Tibial nerve (tissue), 4 donors: ENCODE data around the gene FBXO42. TPM values are rescaled to one million over a fixed set of nuclear protein-coding genes. Genes with fewer than 3 reads are reported as not detected.
A peak's percentile ranks its signal among the peaks of the same experiment; 100 is the strongest.
"Not testable (repeated sequence)": the region's sequence is repeated elsewhere in the genome, so short reads cannot be mapped to it uniquely, and the experiment has no call there.

Experiments
- DNase-seq, 2 donors: peaks; one replicate each; pipeline ENCODE4 v3.0.0-alpha.2; 2019; ENCODE audit warnings: low spot score in 2 of 2
- H3K27ac ChIP-seq, 4 donors: fragments of 200-600 bp; sonication (generic) in 3 of 4; one replicate each; pipeline ENCODE4 v1.5.1; 2017 to 2019; ENCODE audit warnings: mild to moderate bottlenecking in 1 of 4
- H3K27me3 ChIP-seq, 2 donors: fragments of 200-600 bp; sonication (generic) in 1 of 2; one replicate each; pipeline versions ENCODE4 v1.5.1 to v1.6.0; 2017 to 2019
- H3K36me3 ChIP-seq, 3 donors: fragments of 200-600 bp; sonication (generic); one replicate each; pipeline ENCODE4 v1.5.1; 2018 to 2019
- H3K4me1 ChIP-seq, 4 donors: fragments of 200-600 bp; sonication (generic) in 3 of 4; one replicate each; pipeline ENCODE4 v1.5.1; 2017 to 2019
- H3K4me3 ChIP-seq, 4 donors: fragments of 200-600 bp; sonication (generic) in 3 of 4; one replicate each; pipeline ENCODE4 v1.5.1; 2017 to 2019; ENCODE audit warnings: mild to moderate bottlenecking in 1 of 4, moderate library complexity in 1 of 4
- H3K9me3 ChIP-seq, 4 donors: fragments of 200-600 bp; sonication (generic) in 3 of 4; one replicate each; pipeline ENCODE4 v1.5.1; 2017 to 2019
- EP300 ChIP-seq, 2 donors: sonication (generic); formaldehyde crosslinking; IDR thresholded peaks; one replicate each; pipeline ENCODE4 v1.6.1; 2017; ENCODE audit warnings: antibody characterized with exemption in 2 of 2, mild to moderate bottlenecking in 1 of 2
- POLR2A ChIP-seq, 2 donors: fragments of 450-650 bp; IDR thresholded peaks; one replicate each; pipeline ENCODE4 v1.6.1; 2017; ENCODE audit warnings: antibody characterized with exemption in 2 of 2, mild to moderate bottlenecking in 2 of 2, moderate library complexity in 2 of 2
- WGBS, 2 donors: methylation state at CpG; one replicate each; pipeline ENCODE4 v1.1.5; 2018; 5-methylcytosine and 5-hydroxymethylcytosine counted together
- total RNA-seq, 4 donors: library from RNA; depleted of rRNA; stranded (reverse); fragments of >200 nt; gene quantifications; one replicate each; pipeline ENCODE4 v1.1.0, GENCODE V29; 2016
- TF ChIP-seq, protein P1 (sequence below), 5 experiments: fragments of 200-600 bp in 3 of 5; fragments of 450-650 bp in 2 of 5; sonication (generic) in 3 of 5; IDR thresholded peaks; one replicate each; pipeline ENCODE4 v1.5.1; 2016 to 2019; ENCODE audit warnings: antibody characterized with exemption in 5 of 5, mild to moderate bottlenecking in 3 of 5, moderate library complexity in 2 of 5

The FBXO42 gene
- total RNA-seq, 4 donors from 2014 or later: 39.8 to 69.4 (median 54.4) TPM

DNA sequence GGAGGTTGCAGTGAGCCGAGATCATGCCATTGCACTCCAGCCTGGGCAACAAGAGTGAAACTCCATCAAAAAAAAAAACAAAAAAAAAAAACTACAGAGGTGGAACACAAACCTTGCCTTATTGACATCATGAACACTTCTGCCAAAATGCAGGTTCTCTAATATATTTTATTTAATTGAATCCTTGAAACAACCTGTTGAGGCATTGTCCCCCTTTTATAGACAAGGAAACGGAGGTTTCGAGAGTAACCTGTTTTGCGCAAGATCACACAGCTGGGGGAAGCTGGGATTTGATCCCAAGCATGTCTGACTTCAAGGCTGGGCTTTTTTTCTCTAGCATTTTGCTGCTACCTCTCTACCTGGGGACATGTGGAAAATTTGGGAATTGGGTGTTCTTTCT is 17.5 kb upstream of the FBXO42 start:
- H3K27me3 ChIP-seq: no peaks in the 10 kb centered on the region
- WGBS, 2 donors: 89 to 90% methylated on average over 4 of the region's 4 CpGs
- H3K27ac ChIP-seq: no peak overlapping the region
- no peak for DNase-seq
- TF ChIP-seq, protein P1, sequence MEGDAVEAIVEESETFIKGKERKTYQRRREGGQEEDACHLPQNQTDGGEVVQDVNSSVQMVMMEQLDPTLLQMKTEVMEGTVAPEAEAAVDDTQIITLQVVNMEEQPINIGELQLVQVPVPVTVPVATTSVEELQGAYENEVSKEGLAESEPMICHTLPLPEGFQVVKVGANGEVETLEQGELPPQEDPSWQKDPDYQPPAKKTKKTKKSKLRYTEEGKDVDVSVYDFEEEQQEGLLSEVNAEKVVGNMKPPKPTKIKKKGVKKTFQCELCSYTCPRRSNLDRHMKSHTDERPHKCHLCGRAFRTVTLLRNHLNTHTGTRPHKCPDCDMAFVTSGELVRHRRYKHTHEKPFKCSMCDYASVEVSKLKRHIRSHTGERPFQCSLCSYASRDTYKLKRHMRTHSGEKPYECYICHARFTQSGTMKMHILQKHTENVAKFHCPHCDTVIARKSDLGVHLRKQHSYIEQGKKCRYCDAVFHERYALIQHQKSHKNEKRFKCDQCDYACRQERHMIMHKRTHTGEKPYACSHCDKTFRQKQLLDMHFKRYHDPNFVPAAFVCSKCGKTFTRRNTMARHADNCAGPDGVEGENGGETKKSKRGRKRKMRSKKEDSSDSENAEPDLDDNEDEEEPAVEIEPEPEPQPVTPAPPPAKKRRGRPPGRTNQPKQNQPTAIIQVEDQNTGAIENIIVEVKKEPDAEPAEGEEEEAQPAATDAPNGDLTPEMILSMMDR (IDR thresholded peaks at IDR 0.05): no peak
- TF ChIP-seq POLR2A (IDR thresholded peaks at IDR 0.05) (no peak), EP300 (IDR thresholded peaks at IDR 0.05) (no peak)
- H3K4me1 ChIP-seq: peaks cover 0 to 70% (median 35%) of the 10 kb centered on the region in 4 donors
- no peaks in the 10 kb centered on the region for H3K9me3 ChIP-seq
- no peaks in the 10 kb centered on the region for H3K36me3 ChIP-seq
- H3K4me3 ChIP-seq: no peak overlapping the region

DNA sequence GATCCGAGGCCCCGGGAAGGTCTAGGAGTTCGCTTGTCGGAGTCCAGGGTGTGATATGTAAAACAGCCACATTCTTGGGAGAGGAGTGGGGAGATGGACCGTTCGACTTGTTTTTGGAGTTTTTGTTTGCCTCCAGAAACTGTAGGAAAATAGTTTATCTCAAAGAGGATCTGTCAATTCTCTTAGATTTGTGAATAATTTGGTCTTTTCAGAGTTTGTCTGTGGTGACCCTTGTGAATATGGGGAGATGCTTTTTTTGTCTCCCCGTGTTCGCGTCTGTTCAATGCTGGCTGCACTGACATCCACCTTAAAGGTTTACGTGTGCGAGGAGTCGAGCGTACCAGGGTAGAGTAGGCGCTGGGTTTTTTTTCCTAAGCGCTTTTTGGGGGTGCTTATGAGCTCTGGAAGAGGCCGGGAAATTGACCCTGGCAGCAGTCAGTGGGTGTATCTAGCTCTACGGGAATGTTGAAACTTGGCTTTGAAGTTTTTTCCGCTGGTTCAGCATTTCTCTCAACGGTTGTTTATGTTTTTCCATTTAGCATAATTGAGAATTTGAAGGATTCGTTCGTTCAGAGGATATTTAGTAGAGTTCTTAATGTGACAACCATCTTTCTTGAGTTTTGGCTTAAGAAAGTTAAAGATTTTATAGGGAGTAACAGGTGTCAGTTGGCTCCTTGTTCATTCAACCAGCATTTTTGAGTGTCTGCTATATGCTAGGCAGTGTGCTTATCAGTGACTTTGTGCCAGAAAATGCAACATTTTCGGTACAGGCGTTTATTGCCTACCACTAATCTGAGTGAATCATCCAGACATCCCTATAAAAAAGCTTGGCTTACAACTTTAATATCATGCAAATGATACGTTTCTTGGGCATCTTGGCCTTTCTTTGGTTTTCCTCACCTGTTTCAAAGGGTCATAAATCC is 15.9 kb upstream of the FBXO42 start:
- Histone ChIP-seq H3K4me1 (peaks cover 0 to 59% (median 24%) of the 10 kb centered on the region in 4 donors), H3K4me3 (peak overlapping the region; percentile 56 to 79 (median 71)), H3K27me3 (no peaks in the 10 kb centered on the region), H3K9me3 (no peaks in the 10 kb centered on the region), H3K27ac (peak overlapping the region; percentile 95 to 99 (median 98)), H3K36me3 (no peaks in the 10 kb centered on the region)
- no peak for TF ChIP-seq EP300 (IDR thresholded peaks at IDR 0.05)
- TF ChIP-seq, protein P1 (IDR thresholded peaks at IDR 0.05): no peak
- TF ChIP-seq POLR2A (IDR thresholded peaks at IDR 0.05): no peak
- DNase-seq: no peak
- WGBS, 2 donors: 1 to 2% methylated on average over 24 of the region's 24 CpGs

- H3K27ac ChIP-seq: peak overlapping the region; percentile 95 to 99 (median 98)
- no peaks in the 10 kb centered on the region for H3K9me3 ChIP-seq
- TF ChIP-seq EP300 (IDR thresholded peaks at IDR 0.05): peak; percentile 28 to 98
- TF ChIP-seq, protein P1 (IDR thresholded peaks at IDR 0.05): peak in 2 of 5 experiments; percentile 8 to 49
- TF ChIP-seq POLR2A (IDR thresholded peaks at IDR 0.05): peak; percentile 83 to 95
- H3K4me3 ChIP-seq: peak overlapping the region; percentile 56 to 79 (median 71)
- 0 to 1% methylated on average over 26 to 32 of the region's 47 CpGs for WGBS, 2 donors
- peaks cover 0 to 53% (median 18%) of the 10 kb centered on the region in 4 donors for H3K4me1 ChIP-seq
- peak; percentile 68 to 75 for DNase-seq
- H3K27me3 ChIP-seq: no peaks in the 10 kb centered on the region
- no peaks in the 10 kb centered on the region for H3K36me3 ChIP-seq
Observed at GRCh38 chr1:16367258-16367967, 15.1 kb upstream of the FBXO42 start.

GRCh38 chr1:16366722-16367257 is 14.5 kb upstream of the FBXO42 start, which contains the start of gene SZRD1:
SZRD1 (plus strand) TSS chr1:16367242; CDS start chr1:16367258, 16 bp downstream.
- TF ChIP-seq, protein P1 (IDR thresholded peaks at IDR 0.05): no peak
- peak in 1 of 2 donors; percentile 26 for TF ChIP-seq EP300 (IDR thresholded peaks at IDR 0.05)
- no peak for TF ChIP-seq POLR2A (IDR thresholded peaks at IDR 0.05)
- WGBS, 2 donors: 4 to 5% methylated on average over 12 to 24 of the region's 24 CpGs
- H3K27me3 ChIP-seq: no peaks in the 10 kb centered on the region
- H3K36me3 ChIP-seq: no peaks in the 10 kb centered on the region
- DNase-seq: peak; percentile 96 to 97
- peaks cover 0 to 47% (median 14%) of the 10 kb centered on the region in 4 donors for H3K4me1 ChIP-seq
- peak within 1 kb of the TSS; percentile 56 to 79 (median 71) for H3K4me3 ChIP-seq
- peak within 1 kb of the TSS; percentile 95 to 99 (median 98) for H3K27ac ChIP-seq
- H3K9me3 ChIP-seq: no peaks in the 10 kb centered on the region

DNA sequence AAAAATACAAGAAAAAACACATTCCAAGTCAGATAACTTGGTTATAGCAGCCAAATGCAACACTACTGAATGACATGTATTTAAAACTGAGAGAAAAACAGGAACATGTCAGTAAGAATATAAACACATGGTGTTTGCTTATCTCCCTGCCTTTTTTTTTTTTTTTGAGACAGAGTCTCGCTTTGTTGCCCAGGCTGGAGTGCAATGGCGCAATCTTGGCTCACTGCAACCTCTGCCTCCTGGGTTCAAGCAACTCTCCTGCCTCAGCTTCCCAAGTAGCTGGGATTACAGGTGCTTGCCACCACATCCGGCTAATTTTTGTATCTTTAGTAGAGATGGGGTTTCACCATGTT is 12.8 kb upstream of the FBXO42 start:
- not testable (repeated sequence) for H3K36me3 ChIP-seq, H3K9me3 ChIP-seq, H3K27ac ChIP-seq, H3K4me3 ChIP-seq, DNase-seq, H3K27me3 ChIP-seq
- WGBS, 2 donors: 78 to 81% methylated on average over 3 of the region's 3 CpGs
- H3K4me1 ChIP-seq: peaks cover 0 to 32% (median 14%) of the 10 kb centered on the region in 4 donors
